Activated CD8-positive, alpha-beta T cell treated with anti-CD3 and anti-CD28 coated beads for 36 hours (primary cell): ENCODE results near the gene YPEL2. TPM values are rescaled to one million over a fixed set of nuclear protein-coding genes. Genes with fewer than 3 reads are reported as not detected.

Source experiments
- ATAC-seq: fragments of 200-7000 bp; cut with Tn5 transposase; one replicate; pipeline ENCODE4 v1.10.0; 2021; ENCODE audit warnings: mild to moderate bottlenecking, moderate library complexity
- CTCF ChIA-PET: fragments of 350-600 bp; sonication (Branson Sonifier 250); formaldehyde crosslinking; loops from one replicate; lab custom pipeline; 2021; ENCODE audit warnings: antibody characterized with exemption; lab: Charles Lee
- POLR2A ChIA-PET: fragments of 350-600 bp; sonication (Branson Sonifier 250); formaldehyde crosslinking; loops from one replicate; lab custom pipeline; 2021; ENCODE audit warnings: antibody characterized with exemption; lab: Charles Lee
- DNase-seq: peaks from one replicate; pipeline ENCODE4 v3.0.0-alpha.2; 2020
- H3K27ac Mint-ChIP-seq: one replicate; pipeline ENCODE4 v1.8.0; 2021; ENCODE audit warnings: mild to moderate bottlenecking, mixed read lengths
- H3K27me3 Mint-ChIP-seq: one replicate; pipeline ENCODE4 v1.8.0; 2021; ENCODE audit warnings: mixed read lengths
- H3K36me3 Mint-ChIP-seq: one replicate; pipeline ENCODE4 v1.8.0; 2021; ENCODE audit warnings: low read depth, mixed read lengths
- H3K4me1 Mint-ChIP-seq: one replicate; pipeline ENCODE4 v1.8.0; 2021; ENCODE audit warnings: low read depth, mixed read lengths
- H3K4me3 Mint-ChIP-seq: one replicate; pipeline ENCODE4 v1.8.0; 2021; ENCODE audit warnings: mild to moderate bottlenecking, moderate library complexity, mixed read lengths
- H3K9me3 Mint-ChIP-seq: one replicate; pipeline ENCODE4 v1.8.0; 2021; ENCODE audit warnings: mixed read lengths
- intact Hi-C: fragments of 100-400 bp; cut with micrococcal nuclease; formaldehyde crosslinking; loops from one replicate; pipeline ENCODE4 v1.10.0; 2022
- total RNA-seq, 2 experiments: library from RNA; stranded (reverse); gene quantifications; one replicate each; pipeline ENCODE4 v1.2.3, GENCODE V29; 2021
- TF ChIP-seq, protein P1 (sequence below): fragments of 200-600 bp; IDR thresholded peaks from one replicate; pipeline ENCODE4 v1.8.0; 2022; ENCODE audit warnings: antibody characterized with exemption, mild to moderate bottlenecking

YPEL2 gene
- total RNA-seq, 2 experiments from 2014 or later, result 4.2 to 4.9 TPM

DNA sequence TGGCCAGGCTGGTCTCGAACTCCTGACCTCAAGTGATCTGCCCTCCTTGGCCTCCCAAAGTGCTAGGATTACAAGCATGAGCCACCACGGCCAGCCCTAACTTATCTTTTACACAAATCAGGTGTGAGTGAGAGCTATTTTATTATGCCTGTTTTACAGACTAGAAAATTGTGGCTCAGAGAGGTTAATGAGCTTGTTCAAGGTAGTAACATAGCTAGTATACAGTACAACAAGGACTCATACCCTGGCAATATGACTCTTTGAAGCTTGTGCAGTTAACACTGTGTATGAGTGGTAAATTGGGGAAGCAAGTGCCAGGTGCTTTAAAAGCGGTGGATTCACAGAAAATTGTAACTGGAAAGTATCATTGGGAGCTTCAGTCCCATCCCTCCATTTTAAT is 49.0 kb downstream of the YPEL2 start:
- TF ChIP-seq, protein P1, sequence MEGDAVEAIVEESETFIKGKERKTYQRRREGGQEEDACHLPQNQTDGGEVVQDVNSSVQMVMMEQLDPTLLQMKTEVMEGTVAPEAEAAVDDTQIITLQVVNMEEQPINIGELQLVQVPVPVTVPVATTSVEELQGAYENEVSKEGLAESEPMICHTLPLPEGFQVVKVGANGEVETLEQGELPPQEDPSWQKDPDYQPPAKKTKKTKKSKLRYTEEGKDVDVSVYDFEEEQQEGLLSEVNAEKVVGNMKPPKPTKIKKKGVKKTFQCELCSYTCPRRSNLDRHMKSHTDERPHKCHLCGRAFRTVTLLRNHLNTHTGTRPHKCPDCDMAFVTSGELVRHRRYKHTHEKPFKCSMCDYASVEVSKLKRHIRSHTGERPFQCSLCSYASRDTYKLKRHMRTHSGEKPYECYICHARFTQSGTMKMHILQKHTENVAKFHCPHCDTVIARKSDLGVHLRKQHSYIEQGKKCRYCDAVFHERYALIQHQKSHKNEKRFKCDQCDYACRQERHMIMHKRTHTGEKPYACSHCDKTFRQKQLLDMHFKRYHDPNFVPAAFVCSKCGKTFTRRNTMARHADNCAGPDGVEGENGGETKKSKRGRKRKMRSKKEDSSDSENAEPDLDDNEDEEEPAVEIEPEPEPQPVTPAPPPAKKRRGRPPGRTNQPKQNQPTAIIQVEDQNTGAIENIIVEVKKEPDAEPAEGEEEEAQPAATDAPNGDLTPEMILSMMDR, result no peak
- Mint-ChIP-seq H3K27ac (no peak overlapping the region), H3K9me3 (no peaks in the 10 kb centered on the region), H3K27me3 (no peaks in the 10 kb centered on the region), H3K4me3 (no peak overlapping the region), H3K36me3 (no peaks in the 10 kb centered on the region), H3K4me1 (peaks cover 33% of the 10 kb centered on the region)
- CTCF ChIA-PET, result interaction anchor here (0.8 to 1.5 kb wide), 2 partner anchors 51 to 70 kb away, joined by 3 to 5 read pairs; no protein-coding TSS in a partner anchor
- ATAC-seq (no peak), DNase-seq (no peak)
- intact Hi-C loops, result no loop called here
- POLR2A ChIA-PET, result no interaction called here

GRCh38 chr17:59381716-59382570 is 50.5 kb downstream of the YPEL2 start:
- H3K27ac Mint-ChIP-seq, result peak overlapping the region; percentile 49
- intact Hi-C loops, result no loop called here
- ATAC-seq, result no peak
- POLR2A ChIA-PET, result no interaction called here
- no peak overlapping the region for H3K4me3 Mint-ChIP-seq
- CTCF ChIA-PET, result interaction anchor here (0.7 to 1.0 kb wide), 2 partner anchors 52 to 71 kb away, joined by 3 read pairs; no protein-coding TSS in a partner anchor
- H3K9me3 Mint-ChIP-seq, result no peaks in the 10 kb centered on the region
- TF ChIP-seq, protein P1, result no peak
- H3K27me3 Mint-ChIP-seq, result no peaks in the 10 kb centered on the region
- peaks cover 22% of the 10 kb centered on the region for H3K4me1 Mint-ChIP-seq
- DNase-seq, result no peak
- no peaks in the 10 kb centered on the region for H3K36me3 Mint-ChIP-seq

- Mint-ChIP-seq H3K4me3 (no peak overlapping the region), H3K36me3 (no peaks in the 10 kb centered on the region), H3K27me3 (no peaks in the 10 kb centered on the region), H3K9me3 (no peaks in the 10 kb centered on the region), H3K27ac (no peak overlapping the region), H3K4me1 (peaks cover 24% of the 10 kb centered on the region)
- DNase-seq, result no peak
- ATAC-seq, result no peak
- ChIA-PET POLR2A (no interaction called here), CTCF (interaction anchor here (1.1 to 1.2 kb wide), 2 partner anchors 56 to 58 kb away, joined by 3 to 4 read pairs; no protein-coding TSS in a partner anchor)
- intact Hi-C loops, result no loop called here
- TF ChIP-seq, protein P1, result no peak
Measured at GRCh38 chr17:59383893-59384292, 52.4 kb downstream of the YPEL2 start.

DNA sequence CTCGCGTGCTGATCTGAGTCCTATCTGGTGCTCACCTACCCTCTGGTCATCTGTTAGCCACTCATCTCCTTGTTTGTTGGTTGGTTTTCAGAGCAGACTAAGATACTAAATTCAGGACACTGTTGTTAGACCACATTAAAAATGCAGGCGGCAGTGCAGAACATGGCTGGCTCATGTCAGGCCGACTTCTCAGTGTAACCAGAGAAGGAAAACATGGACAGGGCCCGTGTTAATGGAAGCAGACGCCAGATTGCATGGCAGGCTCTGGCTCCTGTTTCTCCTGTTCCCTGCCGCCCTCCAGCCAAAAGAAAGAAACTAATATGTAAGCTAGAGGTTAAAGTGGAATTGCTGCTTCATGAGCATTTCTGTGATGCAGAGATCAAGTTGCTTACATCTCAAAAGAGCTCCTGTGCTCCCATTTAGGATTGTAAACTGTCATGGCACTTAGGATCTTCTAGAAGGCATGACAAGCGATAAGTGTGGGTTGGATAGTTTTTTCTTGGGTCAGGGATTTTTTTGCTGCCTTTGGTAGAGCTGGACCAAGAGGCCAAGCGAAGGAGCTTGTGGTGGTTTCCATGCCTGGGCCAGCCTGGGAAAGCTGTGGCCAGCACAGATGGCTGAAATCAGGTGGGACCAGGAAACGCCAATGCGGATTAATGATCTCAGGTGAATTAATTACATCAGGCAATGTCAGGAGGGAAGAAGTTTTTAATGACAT is 56.1 kb downstream of the YPEL2 start:
- H3K36me3 Mint-ChIP-seq, result peaks cover 3% of the 10 kb centered on the region
- H3K4me3 Mint-ChIP-seq, result no peak overlapping the region
- DNase-seq (no peak), ATAC-seq (no peak)
- no peaks in the 10 kb centered on the region for H3K9me3 Mint-ChIP-seq
- peaks cover 8% of the 10 kb centered on the region for H3K4me1 Mint-ChIP-seq
- CTCF ChIA-PET, result interaction anchor here (0.7 to 2.7 kb wide), 2 partner anchors 13 to 58 kb away, joined by 3 to 10 read pairs; no protein-coding TSS in a partner anchor
- intact Hi-C loops, result no loop called here
- no peaks in the 10 kb centered on the region for H3K27me3 Mint-ChIP-seq
- TF ChIP-seq, protein P1, result no peak
- POLR2A ChIA-PET, result interaction anchor here (1.0 kb wide), 1 partner anchor 12 kb away, joined by 3 read pairs; no protein-coding TSS in a partner anchor
- no peak overlapping the region for H3K27ac Mint-ChIP-seq
